GM12875 (cell line): Measurements from ENCODE around the gene KCNIP4.
"Not testable (repeated sequence)": the region's sequence is repeated elsewhere in the genome, so short reads cannot be mapped to it uniquely, and the experiment has no call there.

Experiments
- H3K4me3 ChIP-seq: one replicate; pipeline ENCODE4 v1.5.1; 2011; ENCODE audit warnings: low read depth, low read length, control low read depth
- TF ChIP-seq, protein P1 (sequence below): IDR thresholded peaks from 2 replicates; pipeline ENCODE4 v1.5.1; 2011; ENCODE audit warnings: low read depth, mild to moderate bottlenecking, control low read depth, inconsistent platforms, low read length, moderate library complexity, borderline replicate concordance; ENCODE audit not compliant: insufficient read depth

The KCNIP4 gene

DNA sequence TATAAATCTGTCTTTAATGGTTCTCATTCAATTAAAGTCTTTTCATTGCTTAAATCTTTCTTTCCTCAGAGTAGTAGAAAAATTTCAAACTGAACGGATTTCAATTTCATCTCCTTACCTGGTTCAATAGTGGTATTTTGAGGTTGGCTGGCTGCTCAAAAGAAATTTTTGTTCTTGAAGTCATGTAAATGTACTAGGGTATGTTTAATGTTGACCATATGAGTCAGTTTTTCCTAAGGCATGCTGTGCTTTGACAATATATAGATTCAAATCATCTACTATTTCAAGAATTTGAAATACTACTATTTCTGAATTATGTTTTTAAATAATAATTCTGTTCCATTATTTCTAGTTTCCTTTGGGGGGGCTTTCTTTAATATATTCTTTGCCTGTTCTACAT, 1142.9 kb downstream of the KCNIP4 start:
- TF ChIP-seq, protein P1, sequence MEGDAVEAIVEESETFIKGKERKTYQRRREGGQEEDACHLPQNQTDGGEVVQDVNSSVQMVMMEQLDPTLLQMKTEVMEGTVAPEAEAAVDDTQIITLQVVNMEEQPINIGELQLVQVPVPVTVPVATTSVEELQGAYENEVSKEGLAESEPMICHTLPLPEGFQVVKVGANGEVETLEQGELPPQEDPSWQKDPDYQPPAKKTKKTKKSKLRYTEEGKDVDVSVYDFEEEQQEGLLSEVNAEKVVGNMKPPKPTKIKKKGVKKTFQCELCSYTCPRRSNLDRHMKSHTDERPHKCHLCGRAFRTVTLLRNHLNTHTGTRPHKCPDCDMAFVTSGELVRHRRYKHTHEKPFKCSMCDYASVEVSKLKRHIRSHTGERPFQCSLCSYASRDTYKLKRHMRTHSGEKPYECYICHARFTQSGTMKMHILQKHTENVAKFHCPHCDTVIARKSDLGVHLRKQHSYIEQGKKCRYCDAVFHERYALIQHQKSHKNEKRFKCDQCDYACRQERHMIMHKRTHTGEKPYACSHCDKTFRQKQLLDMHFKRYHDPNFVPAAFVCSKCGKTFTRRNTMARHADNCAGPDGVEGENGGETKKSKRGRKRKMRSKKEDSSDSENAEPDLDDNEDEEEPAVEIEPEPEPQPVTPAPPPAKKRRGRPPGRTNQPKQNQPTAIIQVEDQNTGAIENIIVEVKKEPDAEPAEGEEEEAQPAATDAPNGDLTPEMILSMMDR, result no peak
- no peak overlapping the region for H3K4me3 ChIP-seq

DNA sequence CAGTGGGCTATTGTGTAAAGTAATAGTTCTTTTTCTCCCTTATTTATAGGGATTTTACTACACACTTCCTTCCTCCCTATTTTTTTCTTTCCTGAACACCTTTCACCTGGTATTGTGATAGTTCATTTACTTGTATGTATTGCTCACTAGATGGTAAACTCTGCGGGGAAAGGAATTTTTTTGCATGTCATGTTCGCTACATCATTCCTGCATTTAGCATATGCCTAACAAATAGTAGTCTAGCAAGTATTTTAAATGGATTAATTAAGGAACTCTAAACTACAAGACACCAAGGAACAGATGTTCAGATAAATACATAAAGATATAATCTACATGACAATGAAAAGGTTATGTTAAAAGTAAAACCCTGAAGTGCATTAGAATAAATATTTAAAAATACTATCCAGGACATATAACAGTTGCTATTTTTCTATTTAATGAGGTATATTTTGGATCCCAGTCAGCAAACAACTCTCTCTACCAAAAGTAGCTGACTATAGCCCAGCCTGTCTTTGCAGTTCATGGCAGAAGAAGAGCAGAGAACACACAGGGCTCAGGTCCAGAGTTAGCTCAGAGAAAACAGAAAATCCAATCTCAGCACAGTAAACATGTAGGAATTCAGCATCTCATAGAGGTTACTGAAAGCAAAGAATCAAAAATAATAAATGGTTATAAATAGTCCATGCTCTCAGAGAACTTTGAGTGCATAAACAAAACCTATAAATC, 1160.5 kb downstream of the KCNIP4 start:
- H3K4me3 ChIP-seq, result no peak overlapping the region
- TF ChIP-seq, protein P1, result no peak

DNA sequence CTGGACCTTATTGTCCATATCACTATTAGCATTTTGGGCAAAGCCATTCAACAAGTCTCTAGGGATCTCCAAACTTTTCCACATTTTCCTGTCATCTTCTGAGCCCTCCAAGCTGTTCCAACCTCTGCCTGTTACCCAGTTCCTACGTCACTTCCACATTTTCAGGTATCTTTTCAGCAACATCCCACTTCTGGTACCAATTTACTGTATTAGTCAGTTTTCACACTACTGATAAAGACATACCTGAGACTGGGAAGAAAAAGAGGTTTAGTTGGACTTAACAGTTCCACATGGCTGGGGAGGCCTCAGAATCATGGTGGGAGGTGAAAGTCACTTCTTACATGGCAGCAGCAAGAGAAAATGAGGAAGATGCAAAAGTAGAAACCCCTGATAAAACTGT, 1165.4 kb downstream of the KCNIP4 start:
- H3K4me3 ChIP-seq, result not testable (repeated sequence)

DNA sequence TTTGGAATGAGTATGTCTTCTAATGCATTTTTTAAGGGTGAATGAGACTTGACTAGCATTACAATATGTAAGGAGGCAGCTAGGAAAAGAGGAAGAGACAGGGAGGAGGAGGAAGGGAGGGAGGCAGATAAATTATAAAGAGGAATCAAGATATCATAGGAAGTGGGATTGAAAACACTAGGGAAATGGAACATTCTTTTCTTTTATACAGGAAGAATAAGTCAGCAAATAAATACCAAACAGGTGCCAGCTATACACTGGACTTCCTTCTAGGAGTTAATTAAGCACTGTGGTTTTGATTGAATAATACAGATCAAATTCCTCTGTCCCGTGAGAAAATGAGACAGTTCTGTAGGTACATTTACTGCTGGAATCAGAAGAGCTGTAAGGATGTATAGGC, 1169.7 kb downstream of the KCNIP4 start:
- no peak overlapping the region for H3K4me3 ChIP-seq
- TF ChIP-seq, protein P1, result no peak

DNA sequence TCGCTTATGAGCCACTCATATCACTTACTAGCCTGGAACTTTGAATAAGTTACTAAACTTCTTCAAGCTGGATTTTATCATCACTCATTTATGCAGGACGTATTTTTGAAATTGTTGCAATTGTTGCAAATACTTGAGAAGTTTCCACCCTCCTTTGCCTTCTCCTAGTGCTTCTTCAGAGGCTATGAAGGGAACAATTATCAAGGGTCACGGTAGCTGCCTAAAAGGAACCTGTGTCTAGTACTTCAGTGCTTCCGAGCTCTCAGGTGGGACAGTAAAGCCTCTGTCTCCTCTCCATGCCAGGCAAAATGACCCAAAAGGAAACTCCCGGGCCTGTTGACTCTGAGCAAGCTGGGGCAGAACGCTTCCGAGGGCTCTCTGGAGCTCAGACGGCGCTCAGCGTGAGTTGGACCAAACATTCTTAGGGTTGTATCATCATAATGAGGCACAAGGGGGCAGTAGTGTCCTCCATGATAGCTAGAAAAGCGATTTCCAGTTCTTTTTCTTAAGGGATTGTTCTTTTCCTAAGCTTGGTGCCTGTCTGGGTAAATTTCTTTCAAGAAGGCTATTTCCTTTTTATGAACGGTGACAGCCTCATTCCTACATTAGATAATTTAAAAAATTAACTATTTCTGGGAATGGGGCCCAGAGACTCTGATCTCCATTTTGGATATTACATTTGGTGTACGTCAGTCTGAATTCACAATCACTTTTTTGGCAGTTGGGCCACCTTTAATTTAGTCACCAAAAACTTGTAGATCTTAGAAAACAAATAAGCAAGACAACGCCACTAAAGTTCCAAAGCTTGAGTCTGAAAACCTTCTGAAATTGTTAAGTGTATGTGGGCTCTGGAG, 1175.2 kb downstream of the KCNIP4 start:
- TF ChIP-seq, protein P1, result peak; percentile 59; the same call in 1 of the 2 replicates
- no peak overlapping the region for H3K4me3 ChIP-seq

DNA sequence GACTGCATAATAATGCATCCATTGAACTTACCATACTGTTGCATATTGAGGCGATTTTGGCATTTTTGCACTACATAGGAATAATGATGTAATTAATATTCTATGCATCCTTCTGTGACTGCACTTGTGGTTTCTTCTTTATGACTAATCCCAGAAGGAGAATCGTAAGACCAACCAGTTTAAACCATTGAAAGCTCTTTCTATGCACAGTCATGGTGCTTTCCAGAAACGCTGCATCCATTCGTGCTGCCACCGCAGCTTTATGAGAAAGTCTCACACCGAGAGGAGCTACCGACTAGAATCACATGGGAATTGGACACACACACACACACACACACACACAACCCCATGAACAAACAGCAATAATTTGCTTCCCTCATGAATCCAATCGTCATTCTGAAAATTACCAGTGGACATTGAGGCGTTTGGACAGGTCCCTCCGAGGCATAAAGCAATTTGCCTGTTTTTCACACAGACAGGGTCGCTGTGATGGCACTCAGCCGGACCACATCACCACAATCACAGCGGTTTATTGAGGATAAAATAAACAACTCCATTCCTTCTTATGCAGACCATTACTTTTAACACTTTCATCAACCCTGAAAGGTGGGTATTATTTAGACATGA, 1184.1 kb downstream of the KCNIP4 start:
- TF ChIP-seq, protein P1, result no peak
- H3K4me3 ChIP-seq, result no peak overlapping the region

DNA sequence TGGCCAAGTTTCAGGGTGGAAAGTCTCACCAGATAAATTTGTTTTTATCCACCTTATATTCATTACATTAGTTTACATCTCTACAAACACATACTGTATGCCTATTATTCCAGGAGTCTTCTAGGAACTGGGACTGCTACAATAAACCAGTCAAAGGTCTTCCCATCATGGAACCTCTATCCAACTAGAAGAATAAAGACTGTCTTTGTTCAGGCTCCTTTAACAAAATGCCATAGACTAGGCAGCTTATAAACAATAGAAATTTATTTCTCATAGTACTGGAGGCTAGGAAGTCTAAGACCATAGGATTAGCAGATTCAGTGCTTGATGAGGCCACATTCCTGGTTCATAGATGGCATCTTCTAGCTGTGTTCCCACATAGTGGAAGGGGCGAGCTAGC, 1186.7 kb downstream of the KCNIP4 start:
- TF ChIP-seq, protein P1, result no peak
- H3K4me3 ChIP-seq, result no peak overlapping the region
